Activated CD4-positive, alpha-beta T cell treated with anti-CD3 and anti-CD28 coated beads for 1 hour (primary cell): ENCODE results near the gene GRK1.
"Not testable (repeated sequence)": the region's sequence is repeated elsewhere in the genome, so short reads cannot be mapped to it uniquely, and the experiment has no call there.

Source experiments
- DNase-seq: peaks from one replicate; pipeline ENCODE4 v3.0.0-alpha.2; 2020

The GRK1 gene

DNA sequence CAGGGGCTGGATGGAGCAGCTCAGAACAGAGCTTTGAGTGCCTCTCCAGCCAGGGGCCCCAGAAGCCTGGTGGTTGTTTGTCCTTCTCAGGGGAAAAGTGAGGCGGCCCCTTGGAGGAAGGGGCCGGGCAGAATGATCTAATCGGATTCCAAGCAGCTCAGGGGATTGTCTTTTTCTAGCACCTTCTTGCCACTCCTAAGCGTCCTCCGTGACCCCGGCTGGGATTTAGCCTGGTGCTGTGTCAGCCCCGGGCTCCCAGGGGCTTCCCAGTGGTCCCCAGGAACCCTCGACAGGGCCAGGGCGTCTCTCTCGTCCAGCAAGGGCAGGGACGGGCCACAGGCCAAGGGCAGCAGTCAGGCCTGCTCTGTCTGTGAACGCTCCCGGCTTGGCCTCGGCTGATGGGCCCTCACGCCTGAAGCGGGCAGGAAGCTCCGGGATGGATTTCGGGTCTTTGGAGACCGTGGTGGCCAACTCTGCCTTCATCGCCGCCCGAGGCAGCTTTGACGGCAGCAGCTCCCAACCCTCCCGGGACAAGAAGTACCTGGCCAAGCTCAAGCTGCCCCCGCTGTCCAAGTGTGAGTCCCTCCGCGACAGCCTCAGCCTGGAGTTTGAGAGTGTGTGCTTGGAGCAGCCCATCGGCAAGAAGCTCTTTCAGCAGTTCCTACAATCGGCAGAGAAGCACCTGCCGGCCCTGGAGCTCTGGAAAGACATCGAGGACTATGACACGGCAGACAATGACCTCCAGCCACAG, at the start of gene GRK1:
Gene GRK1, plus strand, starts transcription at position 269 of the 751 bp plus-strand sequence. Its CDS starts 168 bp downstream, at position 437.
- no peak for DNase-seq

DNA sequence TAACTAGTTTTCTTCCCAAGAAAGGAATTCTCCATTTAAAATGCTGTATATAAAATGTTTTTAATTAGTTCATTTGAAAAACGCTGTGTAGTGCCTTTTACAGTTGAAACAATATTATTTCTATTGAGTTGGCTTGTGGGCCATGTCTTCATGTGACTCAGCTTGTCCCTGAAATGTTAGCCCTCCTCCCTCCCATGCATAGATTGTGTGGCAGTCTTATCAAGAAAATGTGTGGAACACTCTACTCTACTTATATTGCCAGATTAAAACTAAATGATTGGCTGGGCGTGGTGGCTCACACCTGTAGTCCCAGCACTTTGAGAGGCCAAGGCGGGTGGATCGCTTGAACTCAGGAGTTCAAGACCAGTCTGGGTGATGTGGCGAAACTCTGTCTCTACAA, 49.1 kb upstream of the GRK1 start:
- no peak for DNase-seq

DNA sequence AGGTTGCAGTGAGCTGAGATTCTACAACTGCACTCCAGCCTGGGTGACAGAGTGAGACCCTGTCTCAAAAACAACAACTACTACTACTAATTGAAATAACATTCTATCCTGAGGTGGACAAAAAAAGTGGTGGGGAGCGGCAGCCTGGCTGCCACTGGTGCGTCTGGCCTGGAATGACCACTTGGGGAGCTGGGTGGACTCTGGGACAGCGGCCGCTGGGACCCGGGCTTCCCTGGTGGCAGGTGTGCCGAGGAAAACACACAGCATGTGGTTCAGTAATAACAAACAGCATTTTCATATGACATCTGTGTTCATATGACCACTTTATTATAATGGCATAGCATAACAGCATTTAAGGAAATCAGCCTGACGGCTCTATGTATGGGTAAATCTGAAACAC, 48.6 kb upstream of the GRK1 start:
- no peak for DNase-seq

DNA sequence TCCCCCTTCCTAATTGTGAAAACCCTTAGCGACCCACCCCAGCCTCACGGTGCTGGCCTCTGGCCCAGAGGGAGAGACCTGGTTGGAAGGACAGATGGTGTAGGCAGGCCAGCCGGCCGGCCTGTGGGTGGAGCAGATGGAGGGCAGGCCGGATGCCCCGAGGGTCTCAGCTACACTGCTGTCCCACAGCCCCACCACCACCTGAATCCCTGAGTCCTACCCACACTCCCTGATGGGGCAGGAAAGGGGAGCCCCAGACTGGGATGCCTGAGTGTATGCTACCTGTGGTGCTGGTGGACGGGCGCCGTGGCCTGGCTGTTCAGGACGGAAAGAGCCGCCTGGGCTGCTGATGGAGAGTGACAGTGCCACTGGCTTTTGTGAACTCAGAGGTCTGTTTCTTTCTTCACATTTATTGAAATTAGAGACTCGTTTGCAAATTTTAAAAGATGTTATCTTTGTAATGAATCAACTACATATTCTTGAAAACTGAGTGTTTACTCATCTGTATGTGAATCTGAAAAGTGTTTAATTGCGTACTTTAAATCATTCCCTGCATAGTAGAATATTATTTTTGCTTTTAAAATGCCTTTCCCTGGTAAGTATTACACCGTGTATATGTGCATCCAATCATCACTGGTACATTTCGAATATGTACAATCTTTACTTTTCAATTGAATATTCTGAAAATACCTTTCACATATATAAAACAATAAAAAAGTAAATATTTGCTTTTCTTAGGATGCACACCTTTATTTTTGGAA, 46.8 kb upstream of the GRK1 start:
- DNase-seq = no peak

DNA sequence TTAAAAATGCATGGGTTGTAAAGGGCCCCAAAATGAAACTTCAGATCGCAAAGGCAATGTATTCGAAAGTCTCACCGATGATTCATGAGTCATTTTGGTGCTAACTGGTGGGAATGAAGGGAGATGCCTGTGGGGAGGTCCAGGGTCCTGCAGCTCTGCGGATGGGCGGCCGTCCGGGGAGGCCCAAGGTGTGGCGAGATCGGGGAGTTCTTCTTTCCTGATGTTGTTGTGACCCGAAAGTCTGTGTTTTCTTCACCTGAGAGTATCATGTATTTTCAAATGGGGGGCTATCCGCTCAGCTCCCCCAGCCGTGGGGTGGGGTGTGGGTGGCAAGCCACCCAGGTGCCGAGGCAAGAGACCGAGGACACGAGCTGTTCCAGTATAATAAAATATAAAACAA, 46.0 kb upstream of the GRK1 start:
- no peak for DNase-seq

DNA sequence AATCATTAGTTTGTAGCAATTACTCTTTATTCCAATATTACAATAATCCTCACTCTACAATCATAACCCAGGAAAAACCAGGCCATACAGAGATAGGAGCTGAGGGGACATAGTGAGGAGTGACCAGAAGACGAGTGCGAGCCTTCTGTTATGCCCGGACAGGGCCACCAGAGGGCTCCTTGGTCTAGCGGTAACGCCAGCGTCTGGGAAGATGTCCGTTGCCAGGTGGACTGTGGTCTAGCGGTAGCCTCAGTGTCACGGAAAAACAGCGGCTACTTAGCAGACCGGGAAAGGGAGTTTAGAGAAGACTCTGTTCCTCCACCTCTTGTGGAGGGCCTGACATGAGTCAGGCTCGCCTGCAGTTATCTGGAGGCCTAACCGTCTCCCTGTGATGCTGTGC, 45.5 kb upstream of the GRK1 start:
- DNase-seq = not testable (repeated sequence)

DNA sequence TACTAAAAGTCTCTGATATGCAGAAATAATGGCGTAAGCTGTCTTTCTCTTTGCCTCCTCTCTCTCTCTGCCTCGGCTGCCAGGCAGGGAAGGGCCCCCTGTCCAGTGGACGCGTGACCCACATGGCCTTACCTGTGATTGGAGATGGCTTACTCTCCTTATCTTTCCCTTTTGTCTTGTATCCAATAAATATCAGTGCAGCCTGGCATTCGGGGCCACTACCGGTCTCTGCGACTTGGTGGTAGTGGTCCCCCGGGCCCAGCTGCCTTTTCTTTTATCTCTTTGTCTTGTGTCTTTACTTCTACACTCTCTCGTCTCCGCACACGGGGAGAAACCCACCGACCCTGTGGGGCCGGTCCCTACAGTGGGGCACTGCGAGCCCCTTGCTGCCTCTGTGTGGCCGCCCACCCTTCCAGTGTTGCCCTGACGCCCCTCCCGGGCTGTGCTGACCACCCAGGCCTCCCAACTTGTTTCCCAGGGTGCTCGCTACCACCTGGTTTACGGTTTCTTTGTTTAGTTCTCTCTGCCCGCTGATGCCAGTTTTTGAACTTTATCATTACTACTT, 45.0 kb upstream of the GRK1 start:
- DNase-seq = not testable (repeated sequence)

DNA sequence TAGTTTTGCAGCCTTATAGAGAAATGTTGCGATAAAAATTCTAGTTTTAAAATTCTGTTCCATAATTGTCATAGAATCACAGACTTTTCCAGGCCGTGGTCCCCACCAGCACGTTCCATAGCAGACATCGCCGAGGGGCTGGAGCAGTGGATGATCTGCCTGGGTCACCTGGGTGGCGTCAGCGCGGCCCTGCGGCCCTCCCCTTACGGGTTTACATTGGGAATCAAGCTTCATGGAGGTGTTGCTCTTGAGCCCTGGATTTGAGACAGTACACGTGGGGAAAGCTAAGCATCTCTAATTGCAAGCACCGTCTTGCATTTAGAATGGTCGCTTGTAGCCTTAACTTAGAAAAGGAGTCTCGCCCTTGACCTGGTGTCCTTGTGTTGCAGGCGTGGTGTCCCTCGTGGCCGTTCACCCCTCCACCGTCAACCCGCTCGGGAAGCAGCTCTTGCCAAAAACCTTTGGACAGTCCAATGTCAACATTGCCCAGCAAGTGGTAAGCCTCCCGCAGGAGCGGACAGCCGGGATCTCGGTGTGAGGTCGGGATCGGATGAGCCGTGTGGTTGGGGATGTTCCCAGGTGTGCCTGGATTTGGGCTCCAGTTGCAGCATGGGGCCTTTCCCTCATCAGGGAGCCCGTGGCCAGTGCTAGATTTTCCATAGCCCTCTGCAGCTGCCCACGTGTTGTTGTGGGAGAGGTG, 44.1 kb upstream of the GRK1 start:
- no peak for DNase-seq

DNA sequence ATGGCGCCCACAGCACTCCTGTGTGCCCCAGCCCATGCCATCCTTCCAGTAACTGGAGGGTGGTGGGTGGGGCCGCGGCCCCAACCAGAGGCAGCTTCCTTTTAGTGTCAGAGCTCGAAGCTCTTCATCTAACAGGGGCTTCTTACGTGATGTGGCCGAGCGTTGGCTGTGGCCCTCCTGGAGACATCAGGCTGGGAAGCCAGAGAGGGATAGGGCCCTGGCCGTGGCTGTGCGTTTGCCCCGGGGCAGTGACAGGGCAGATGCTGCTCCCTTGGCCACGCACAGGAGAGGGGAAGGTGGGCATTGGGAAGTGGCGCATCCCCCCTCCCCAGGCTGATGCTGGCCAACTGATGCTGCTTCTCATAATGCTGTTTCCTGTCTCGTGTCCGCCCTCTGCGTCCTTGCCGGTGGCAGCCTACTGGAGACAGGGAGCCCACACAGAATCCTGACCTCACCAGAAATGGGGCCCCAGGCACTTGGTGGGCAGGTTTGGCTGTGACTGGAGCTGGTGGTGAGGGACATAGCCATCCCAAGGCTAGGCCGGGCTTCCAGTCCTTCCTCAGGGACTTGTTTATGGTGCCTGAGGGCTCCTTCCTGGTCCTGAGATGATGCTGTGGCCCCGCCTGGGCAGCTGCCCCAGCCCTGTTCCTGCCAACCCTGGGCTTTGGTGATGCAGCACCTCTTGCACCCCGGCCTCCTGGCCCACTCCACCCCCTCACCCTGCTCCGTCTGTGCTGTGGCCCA, 43.4 kb upstream of the GRK1 start:
- no peak for DNase-seq

DNA sequence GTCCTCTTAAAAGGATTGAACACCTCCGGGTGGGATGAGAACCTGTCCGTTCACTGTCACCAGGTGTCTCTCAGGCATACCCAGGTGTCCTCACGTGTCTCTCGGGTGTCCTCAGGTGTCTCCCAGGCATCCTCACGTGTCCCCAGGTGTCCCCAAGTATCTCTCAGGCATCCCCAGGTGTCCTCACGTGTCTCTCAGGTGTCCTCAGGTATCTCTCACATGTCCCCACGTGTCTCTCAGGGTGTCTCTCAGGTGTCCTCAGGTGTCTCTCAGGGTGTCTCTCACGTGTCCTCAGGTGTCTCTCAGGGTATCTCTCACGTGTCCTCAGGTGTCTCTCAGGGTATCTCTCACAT, 42.8 kb upstream of the GRK1 start:
- DNase-seq = no peak

DNA sequence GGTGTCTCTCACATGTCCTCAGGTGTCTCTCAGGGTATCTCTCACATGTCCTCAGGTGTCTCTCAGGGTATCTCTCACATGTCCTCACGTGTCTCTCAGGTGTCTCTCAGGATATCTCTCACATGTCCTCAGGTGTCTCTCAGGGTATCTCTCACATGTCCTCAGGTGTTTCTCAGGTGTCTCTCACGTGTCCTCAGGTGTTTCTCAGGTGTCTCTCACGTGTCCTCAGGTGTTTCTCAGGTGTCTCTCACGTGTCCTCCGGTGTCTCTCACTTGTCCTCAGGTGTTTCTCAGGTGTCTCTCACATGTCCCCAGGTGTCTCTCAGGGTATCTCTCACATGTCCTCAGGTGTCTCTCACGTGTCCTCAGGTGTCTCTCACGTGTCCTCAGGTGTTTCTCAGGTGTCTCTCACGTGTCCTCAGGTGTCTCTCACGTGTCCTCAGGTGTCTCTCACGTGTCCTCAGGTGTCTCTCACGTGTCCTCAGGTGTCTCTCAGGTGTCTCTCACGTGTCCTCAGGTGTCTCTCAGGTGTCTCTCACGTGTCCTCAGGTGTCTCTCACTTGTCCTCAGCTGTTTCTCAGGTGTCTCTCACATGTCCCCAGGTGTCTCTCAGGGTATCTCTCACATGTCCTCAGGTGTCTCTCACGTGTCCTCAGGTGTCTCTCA, 42.2 kb upstream of the GRK1 start:
- DNase-seq = not testable (repeated sequence)

DNA sequence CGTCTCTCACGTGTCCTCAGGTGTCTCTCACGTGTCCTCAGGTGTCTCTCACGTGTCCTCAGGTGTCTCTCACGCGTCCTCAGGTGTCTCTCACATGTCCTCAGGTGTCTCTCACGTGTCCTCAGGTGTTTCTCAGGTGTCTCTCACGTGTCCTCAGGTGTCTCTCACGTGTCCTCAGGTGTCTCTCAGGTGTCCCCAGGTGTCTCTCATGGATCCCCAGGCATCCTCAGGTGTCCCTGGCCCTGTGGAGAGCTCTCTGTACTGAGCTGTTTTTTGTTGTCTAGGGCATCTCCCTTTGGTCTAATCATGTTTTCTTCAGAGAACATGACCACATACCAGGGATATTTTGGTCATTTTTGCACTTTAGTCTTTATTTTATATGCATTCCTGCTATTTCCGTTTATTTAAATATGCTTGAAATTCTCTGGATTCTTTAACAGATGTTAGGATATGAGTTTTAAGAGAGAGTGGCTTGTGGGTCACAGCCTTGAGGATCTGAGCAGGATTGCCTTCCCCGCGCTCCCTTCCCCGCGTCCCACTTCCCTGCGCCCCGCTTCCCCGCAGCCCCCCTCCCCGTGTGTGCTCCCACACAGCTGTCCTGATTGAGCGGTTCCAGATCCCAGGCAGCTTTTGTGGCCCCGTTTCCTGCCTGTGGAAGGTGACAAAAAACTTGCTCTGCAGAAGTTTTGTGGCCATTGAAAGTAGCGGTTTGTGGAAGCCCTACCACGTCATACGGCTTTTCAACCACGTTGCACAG, 40.9 kb upstream of the GRK1 start:
- no peak for DNase-seq

DNA sequence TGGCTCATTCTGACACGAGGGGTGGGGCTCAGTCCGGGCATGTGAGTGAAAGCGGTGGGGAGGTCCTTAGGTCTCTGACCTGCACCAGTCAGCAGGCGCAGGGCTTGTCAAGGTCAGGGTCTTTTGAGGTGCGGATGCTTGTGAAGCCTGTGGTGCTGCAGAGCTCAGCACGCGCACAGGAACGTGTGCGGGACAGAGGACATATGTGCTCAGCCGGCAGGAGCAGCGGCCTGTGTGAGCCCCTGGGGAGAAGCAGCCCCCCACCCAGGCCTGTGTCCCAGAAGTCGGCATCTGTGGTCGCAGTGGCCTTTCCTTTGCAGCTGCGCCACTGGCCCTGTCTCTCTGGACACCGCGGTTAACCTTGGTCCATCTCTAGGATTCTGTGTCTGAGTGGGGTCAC, 39.9 kb upstream of the GRK1 start:
- DNase-seq = no peak

DNA sequence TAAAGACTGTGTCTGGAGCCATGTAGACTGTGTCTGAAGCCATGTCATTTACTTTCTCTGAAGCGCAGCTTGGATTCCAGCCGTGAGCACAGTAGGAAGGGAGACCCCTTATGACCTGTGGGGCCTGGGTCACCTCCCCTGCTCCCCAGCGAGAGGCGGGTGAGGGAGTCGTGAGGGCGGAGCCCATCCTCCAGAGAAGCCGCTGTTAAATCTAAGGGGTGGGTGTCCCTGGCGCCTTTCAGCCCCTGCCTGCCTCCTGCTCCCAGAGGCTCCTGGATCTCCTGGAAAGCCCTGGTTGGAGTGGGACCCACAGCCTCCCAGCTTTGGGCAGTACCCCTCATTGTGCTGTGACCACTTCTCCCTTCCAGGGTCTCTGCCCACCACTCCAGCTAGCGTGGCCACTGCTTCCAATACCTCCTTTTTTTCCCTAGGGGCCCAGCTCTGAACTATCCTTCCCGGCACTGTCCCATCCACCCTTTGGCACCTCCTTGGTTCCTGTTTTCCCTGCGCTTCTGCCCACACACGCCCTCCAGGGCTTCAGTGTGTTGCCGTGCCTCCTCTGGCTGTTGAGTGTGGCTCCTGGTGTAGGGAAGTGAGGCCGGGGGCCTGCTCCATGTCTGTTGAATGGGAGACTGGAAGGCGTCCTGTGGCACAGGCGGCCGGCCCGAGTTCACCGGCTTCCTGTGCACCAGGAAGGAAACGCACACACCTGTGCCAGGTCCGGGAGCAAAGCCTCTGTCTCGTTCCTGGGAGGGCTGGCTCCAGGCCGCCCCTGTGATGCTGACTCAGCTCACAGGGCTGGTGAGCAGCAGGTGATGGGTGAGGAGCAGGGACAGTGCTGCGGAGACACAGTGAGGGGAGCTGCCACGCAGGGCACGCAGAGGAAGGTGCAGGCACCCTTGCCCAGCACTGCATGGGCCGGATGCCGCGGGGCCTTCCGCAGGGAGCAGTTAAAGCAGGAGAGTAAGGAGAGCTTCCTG, 38.4 kb upstream of the GRK1 start:
- no peak for DNase-seq

DNA sequence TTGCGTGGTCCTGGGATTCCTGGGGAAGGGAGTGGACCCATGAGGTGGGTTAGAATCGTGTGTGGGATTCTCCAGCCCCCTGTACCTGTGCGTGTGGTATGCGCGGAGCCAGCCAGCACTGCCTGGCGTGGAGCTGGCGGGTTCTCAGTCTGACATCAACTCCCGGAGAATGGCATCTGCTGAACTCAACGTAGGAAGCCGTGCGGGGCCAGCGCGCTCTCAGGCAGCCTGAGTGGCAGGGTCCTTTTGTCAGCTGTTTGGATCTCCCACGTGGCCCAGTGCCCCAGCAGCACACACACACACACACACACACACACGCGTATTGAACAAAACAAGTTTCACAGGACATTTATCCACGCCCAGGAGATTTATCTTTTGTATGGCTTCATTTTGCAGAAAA, 37.2 kb upstream of the GRK1 start:
- no peak for DNase-seq

DNA sequence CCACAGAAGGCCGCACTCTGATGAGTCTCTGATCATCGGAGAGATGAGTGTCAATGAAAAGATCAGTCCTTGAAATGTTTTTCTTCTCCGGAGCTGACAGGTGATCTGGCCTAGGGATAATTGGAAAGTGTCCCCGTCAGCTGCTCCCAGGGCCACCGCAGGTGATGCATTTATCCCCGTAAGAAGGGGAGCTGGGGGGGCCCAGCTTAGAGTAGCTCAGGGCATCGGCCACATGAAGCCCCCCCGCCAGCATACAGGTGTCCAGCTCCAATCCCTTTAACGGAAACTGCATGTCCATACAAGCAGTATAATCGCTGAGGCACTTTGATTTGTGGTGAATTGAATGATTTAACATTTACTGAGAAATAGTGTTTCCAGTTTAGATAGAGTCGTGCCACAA, 36.7 kb upstream of the GRK1 start:
- DNase-seq = no peak

DNA sequence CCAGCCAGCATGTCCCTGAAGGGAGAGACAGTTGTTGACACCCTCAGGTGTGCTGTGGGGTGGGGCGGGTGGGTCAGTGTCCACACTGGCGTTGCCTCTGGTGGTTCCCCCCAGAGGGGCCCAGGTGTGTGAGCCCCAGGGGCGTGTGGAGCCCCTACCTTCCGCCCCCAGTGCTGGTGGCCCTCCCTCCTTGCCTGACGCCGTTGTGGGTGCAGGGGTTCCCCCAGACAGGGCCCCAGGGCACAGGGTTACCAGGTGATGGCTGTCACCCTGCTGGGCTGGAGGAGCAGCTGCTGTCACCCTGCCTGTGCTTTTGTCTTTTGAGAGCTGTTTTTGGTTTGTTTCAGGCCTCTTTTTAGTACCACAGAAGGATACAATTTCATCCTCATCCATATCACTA, 36.2 kb upstream of the GRK1 start:
- no peak for DNase-seq

DNA sequence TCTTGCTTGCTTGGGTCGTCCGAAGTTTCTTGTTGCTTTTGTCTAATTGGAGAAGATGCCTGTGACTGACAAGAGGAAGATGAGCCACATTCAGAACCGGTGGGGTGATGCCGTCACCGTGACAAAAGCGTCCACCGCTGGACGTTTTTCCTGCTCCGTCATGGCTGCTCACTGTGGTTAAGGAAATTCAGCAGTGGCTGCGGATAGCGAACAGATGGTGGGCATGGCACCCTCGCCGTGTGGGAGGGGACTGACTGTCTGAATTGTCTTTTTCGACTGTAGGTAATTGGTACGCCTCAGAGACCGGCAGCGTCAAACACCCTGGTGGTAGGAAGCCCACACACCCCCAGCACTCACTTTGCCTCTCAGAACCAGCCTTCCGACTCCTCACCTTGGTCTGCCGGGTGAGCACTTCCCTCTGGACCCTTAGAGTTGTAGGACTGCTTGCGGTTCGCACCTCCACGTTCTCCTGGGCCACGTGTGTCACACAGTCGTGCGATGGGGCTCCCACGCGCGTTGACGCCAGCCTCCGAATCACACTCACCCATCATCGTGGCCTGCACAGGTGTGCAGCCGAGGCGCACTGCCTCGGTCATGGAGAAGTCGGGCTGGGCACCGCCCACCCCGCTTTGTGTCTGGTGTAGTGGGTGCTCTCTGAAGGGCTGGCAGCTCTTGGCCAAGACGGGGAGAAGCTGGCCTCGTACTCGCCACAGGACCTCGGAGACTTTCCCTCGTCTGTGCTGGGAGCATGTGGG, 35.5 kb upstream of the GRK1 start:
- DNase-seq = no peak

DNA sequence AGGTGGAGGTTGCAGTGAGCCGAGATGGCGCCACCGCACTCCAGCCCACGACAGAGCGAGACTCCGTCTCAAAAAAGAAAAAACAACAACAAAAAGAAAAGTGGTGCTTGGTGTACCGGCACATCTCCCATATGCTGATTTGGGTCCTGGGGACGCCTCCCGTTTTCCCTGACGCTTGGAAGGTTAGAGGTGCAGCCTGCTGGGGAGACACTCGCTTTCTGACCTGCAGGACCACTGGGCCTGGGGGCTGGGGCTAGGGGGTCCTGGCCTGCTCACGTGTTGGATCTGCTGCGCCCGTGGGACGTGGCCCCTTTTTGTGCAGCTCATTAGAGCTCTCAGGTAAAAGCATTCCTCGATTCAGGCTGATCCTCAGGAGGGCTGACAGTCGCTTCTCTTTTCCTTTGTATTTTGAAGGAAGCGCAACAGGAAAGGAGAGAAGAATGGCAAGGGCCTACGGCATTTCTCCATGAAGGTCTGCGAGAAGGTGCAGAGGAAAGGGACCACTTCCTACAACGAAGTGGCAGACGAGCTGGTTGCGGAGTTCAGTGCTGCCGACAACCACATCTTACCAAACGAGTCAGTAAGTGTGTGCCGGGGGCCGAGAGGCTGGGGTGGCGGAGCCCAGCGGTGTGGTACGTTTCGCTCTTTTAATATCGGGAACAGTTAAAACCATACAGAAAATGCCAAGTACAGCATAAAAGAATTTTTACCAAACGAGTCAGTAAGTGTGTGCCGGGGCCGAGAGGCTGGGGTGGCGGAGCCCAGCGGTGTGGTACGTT, 34.1 kb upstream of the GRK1 start:
- DNase-seq = no peak
